Stimulated activated CD8-positive, alpha-beta memory T cell treated with anti-CD3 and anti-CD28 coated beads, Interleukin-7, amount 100 ng/mL, for 1 hour (primary cell): ENCODE measurements around the gene POMGNT2.

ENCODE experiments used
- DNase-seq, 2 donors: peaks; one replicate each; pipeline ENCODE4 v3.0.0-alpha.2; 2020; ENCODE audit warnings: low read depth in 2 of 2

POMGNT2 gene

DNA sequence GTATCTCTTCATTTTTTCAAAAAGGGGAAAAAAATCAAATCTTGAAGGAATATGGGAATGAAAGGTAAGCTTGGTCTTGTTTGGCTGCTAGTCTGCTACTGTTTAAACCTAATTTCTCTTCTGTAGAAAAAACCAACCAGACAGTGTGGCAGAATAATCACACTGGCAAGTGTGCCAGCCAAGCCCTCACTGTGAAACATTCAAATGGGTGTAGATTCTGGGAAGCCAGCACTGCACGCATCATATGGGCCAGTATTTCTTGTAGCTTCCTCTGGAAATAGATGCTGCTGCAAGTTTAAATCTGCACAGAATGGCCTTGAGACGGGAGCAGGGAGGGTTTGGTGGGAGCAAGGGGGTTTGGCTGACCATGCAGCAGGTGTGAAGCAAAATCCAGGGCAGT is 62.1 kb downstream of the POMGNT2 start:
- no peak for DNase-seq

DNA sequence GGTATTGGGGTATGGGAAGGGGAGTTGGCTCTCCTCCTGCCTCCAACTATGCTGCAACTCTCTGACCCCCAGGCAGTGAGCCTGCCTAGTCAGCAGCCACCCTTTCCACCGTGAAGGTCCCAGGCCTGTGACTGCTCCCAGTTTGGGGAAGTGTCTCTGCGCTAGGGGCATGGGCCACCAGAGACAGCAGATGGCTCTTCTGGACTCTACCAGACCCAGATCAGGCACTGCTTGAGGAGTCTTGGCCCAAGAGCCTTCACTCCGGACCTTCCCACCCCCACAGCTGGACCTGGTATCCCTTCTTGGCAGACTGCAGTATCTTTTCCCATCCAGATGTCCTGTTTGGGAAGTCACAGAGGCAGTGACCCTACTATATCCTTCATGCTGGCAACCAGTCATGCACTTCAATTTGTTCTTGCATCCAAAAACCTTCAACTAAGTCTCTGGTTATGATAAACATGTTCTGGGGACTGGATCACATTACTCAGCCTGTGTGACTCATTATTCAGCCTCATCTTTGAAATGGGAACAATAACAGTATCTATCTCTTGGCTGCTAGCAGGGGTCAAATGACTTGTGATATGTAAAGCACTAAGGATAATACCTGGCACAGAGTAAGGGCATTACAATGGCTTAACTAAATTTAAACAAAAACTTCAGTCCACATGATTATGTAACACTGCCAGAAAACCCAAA is 62.7 kb downstream of the POMGNT2 start:
- no peak for DNase-seq

DNA sequence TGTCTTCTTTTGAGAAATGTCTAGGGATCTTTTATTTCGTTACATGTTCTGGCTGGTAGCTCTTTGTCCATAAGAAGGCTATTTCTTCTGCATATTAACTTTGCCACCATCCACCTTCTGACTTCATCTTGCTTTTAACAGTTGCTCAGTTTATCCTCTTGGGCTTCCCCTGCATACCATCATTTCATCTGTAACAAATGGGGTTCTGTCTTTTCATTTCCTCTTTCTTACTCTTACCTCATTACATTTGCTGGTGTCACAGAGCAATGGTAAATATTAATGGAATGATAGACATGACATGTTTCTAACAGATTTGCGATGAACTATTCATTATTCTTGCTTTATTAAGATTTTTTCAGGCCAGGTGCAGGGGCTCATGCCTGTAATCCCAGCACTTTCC is 64.4 kb downstream of the POMGNT2 start:
- DNase-seq, result no peak

DNA sequence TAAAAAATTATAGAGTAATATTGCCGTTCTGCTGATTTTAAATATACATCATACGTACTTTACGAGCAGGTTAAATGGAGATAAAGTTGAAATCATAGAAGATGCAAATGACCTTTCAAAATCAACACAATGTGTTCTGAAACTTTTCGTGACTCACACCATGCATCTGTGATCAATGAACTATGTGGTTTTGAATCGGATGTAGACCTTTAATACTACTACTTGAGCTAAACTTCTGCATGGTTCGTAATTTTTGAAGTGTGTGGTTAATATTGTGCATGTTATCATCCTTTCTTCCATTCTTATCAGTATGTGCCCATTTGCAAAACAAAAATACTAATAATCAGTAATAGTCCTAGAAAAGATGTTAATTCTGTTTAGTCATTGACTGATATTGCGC is 67.9 kb downstream of the POMGNT2 start:
- no peak for DNase-seq

DNA sequence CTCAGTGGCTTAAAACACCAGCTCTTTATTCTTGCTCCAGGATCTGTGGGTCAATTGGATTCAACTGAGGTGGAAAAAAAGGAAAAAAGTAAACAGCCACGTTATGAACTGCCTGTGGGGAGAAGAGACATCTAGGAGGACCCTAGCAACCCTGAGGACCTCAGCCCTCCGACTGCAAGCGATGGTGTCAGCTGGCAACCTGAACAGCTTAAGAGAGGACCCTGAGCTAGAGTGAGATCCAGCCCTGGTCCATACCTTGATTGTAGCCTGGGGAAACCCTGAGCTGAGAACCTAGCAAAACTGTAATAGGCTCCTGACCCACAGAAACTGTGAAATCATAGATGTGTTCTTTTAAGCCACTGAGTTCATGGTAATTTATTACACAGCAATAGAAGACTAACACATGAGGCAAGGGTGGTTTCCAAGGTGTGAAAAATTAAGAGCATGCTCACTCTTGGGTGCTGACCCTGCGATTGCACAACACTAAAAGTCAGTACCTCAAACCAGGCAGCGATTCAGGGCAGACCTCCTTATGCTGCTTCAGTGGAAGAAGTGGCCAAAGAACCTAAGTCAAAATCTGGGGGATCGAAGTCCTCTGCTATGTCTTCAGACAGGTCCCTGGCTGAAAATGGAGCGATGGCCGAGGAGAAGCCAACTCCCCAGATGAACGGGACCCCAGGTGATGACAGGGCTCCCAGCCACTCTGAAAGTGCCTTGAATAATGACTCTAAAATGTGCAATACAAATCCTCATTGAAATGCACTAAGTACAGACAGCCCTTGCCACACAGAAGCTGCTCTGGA is 69.1 kb downstream of the POMGNT2 start:
- no peak for DNase-seq

DNA sequence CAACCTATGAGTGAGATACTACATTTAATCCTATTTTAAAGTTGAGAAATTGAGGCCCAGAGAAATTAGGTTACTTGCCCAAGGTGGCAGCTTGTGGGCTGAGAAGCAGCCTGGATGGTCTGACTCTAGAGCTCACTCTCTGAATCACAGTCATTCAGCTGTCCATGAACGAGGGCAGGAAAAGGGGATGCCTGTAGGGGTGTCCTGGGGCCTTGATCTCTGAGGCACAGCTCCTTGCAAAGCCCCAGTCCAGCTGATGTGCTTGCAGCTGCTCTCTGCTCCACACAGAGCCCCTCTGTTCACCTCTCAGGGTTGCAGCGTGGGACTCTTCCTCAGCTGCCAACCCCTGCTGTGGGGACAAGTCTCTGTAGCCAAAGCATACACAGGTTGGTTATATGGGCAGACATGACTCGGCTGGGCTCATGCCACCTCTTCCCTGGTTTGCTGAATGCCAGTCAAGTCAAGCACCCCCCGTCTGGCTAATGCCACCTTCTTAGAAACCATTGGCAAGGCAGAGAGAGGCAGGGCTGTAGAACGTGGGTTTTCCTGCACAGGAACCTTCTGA is 70.0 kb downstream of the POMGNT2 start:
- no peak for DNase-seq

DNA sequence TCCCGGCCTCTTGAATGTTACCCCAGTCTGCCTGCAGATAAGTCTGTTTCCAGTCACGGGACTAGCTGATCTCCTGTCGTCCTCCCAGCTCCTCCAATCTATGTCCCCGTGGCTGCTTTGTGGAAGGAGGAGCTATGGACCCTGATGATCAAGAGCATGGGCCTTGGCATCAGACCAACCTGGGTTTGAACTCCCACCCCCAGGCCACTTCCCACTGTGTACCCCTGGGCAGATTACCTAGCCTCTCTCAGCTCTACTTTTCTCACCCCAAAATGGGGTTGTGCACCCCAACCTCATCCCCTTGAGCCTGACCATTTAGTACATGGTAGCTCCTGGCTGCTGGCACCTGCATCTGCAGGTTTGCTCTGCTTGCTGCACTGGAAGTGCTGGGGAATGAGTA is 71.0 kb downstream of the POMGNT2 start:
- DNase-seq, result no peak

DNA sequence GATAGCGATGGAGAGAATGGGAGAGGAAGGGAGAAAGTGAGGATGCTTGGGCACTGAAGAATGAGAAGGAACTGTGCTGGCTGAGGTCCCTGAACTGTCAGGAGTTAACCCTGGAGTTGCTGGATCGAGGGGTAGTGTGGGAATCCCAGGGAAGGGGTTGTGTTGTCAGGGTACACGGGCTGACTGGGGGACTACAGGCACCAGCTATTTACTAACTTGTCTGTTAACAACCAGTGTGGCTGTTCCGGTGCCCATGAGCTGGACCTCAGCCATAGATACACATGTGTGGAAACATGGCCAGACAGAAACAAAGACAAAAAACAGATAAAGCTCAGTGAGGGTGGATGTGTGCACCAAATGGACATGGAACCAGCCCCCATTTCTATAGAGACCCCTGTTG is 71.7 kb downstream of the POMGNT2 start:
- no peak for DNase-seq

DNA sequence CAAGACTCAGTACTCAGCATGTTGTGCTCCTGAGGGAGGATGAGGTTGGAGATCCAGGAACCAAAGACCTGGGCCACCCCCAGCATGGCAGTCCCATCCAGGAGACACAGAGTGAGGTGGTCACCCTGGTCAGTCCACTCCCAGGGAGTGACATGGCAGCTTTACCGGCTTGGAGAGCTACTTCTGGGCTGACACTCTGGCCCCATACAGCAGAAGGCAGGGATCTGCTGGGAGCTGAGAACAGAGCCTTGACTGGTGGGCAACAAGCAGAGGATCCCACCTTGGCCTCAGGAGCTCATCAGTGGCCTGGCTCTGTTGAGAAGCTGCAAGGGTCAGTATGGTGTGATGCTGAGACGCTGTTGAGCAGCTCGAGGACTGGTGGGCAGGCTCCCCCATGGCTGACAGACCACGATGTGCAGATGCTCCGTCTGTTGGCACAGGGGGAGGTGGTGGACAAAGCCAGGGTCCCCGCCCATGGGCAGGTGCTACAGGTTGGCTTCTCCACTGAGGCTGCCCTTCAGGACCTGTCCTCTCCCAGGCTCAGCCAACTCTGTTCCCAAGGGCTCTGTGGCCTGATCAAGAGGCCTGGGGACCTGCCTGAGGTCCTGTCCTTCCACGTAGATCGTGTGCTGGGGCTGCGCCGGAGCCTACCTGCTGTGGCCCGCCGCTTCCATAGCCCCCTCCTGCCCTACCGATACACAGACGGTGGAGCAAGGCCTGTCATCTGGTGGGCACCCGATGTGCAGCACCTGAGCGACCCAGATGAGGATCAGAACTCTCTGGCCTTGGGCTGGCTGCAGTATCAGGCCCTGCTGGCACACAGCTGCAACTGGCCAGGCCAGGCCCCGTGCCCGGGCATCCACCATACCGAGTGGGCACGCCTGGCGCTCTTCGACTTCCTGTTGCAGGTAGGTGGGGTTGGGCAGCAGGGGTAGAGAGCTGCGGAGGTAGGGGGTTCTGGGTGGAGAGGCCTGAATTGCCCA is 72.9 kb downstream of the POMGNT2 start:
- DNase-seq, result no peak

DNA sequence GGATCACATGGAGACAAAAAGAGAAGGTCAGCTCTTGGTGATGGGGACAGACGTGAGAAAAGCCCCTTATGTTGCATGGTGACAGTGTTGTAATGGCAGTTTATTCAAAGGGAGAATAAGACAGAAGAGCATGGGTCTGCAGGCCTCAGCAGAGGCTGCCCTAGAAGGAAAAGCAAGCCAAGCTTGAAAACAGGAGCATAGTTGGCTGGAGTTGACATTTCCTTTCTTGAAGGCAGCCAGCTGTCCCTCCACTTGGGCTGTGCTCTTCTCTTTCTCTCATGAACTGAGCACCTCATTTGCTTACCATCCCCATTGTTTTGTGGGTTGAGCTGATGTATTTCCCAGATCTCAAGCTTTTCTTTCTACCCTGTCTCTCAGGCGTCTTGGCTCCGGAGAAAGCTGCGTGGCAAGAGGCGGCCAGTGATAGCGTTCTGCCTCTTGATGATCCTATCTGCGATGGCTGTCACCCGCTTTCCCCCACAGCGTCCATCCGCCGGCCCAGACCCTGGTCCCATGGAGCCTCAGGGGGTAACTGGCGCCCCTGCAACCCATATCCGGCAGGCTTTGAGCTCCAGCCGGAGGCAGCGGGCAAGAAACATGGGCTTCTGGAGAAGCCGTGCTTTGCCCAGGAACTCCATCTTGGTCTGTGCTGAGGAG is 73.9 kb downstream of the POMGNT2 start:
- DNase-seq, result no peak

DNA sequence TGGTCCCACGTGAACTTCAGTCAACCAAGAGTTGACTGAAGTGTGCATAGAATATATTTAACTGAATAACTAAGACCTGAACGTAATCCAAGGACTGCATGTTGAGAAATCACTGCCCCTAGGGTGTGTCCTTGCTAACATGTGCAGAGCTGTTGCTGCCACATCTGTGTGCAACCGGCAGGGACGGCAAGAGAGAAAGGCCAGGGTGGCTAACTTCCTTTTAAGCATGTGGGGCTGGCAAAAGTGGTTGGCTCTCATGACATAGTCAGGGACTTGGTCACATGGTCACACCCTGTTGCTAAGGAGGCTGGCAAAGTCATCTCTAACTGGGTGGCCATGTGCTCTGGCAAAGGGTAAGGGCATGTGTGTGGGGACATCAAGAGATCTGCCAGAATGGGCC is 74.4 kb downstream of the POMGNT2 start:
- no peak for DNase-seq

DNA sequence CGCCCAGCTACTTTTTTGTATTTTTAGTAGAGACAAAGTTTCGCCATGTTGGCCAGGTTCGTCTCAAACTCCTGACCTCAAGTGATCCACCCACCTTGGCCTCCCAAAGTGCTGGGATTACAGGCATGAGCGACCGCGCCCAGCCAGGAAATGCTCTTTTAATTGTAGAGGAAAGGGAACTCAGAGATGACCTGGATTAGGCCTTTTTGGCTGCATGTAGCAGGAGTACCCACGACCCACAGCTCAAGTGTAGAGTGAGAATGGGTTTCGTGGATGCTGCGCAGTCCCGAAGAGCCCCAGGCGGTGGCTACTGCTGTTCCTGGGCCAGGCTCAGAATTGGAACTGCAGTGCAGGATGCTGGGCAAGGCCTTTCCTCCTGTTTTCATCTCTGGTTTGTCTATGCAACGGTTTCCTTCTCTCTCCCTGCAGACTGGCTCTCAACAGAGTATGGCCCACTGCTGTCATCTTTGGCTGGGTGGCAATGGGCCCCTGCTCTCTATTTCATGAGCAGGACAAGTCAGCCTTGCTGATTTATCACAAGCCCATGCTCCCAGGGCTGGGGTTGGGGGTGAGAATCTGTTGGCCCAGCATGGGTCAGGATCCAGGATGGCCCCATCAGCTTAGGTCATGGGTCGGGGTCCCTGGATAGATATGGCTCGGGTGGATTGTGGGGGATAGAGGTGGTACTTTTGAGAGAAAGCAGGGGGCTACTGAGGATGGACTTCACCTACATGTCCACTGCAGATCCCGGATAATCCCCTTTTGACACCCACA is 75.5 kb downstream of the POMGNT2 start:
- no peak for DNase-seq
